Activated CD4-positive, alpha-beta T cell treated with anti-CD3 and anti-CD28 coated beads for 36 hours (primary cell): ENCODE results near the gene PTPRK. TPM values are rescaled to one million over a fixed set of nuclear protein-coding genes. Genes with fewer than 3 reads are reported as not detected.

Experiments used
- ATAC-seq: fragments of 200-7000 bp; cut with Tn5 transposase; one replicate; pipeline ENCODE4 v1.10.0; 2021; ENCODE audit warnings: mild to moderate bottlenecking, moderate library complexity
- CTCF ChIA-PET: fragments of 350-600 bp; sonication (Branson Sonifier 250); formaldehyde crosslinking; loops from one replicate; lab custom pipeline; 2021; ENCODE audit warnings: antibody characterized with exemption; lab: Charles Lee
- POLR2A ChIA-PET: fragments of 350-600 bp; sonication (Branson Sonifier 250); formaldehyde crosslinking; loops from one replicate; lab custom pipeline; 2021; ENCODE audit warnings: antibody characterized with exemption, inconsistent platforms; lab: Charles Lee
- DNase-seq: peaks from one replicate; pipeline ENCODE4 v3.0.0-alpha.2; 2020
- H3K27ac Mint-ChIP-seq: one replicate; pipeline ENCODE4 v1.8.0; 2021; ENCODE audit warnings: mixed read lengths
- H3K27me3 Mint-ChIP-seq: one replicate; pipeline ENCODE4 v1.8.0; 2021; ENCODE audit warnings: mixed read lengths
- H3K36me3 Mint-ChIP-seq: one replicate; pipeline ENCODE4 v1.8.0; 2021; ENCODE audit warnings: low read depth, mixed read lengths
- H3K4me1 Mint-ChIP-seq: one replicate; pipeline ENCODE4 v1.8.0; 2021; ENCODE audit warnings: mixed read lengths
- H3K4me3 Mint-ChIP-seq: one replicate; pipeline ENCODE4 v1.8.0; 2021; ENCODE audit warnings: mild to moderate bottlenecking, moderate library complexity, mixed read lengths
- H3K9me3 Mint-ChIP-seq: one replicate; pipeline ENCODE4 v1.8.0; 2021; ENCODE audit warnings: low read depth, mixed read lengths
- intact Hi-C, 2 experiments: fragments of 100-400 bp; cut with DNase I in 1 of 2; cut with micrococcal nuclease in 1 of 2; formaldehyde crosslinking; loops; one replicate each; pipeline versions ENCODE4 v1.14.2 to v1.15.1; 2022 to 2024; cut with DNase I, micrococcal nuclease
- total RNA-seq, 2 experiments: library from RNA; stranded (reverse); gene quantifications; one replicate each; pipeline ENCODE4 v1.2.3, GENCODE V29; 2021

The PTPRK gene
- total RNA-seq, 2 experiments from 2014 or later: 4.1 to 5.0 TPM

DNA sequence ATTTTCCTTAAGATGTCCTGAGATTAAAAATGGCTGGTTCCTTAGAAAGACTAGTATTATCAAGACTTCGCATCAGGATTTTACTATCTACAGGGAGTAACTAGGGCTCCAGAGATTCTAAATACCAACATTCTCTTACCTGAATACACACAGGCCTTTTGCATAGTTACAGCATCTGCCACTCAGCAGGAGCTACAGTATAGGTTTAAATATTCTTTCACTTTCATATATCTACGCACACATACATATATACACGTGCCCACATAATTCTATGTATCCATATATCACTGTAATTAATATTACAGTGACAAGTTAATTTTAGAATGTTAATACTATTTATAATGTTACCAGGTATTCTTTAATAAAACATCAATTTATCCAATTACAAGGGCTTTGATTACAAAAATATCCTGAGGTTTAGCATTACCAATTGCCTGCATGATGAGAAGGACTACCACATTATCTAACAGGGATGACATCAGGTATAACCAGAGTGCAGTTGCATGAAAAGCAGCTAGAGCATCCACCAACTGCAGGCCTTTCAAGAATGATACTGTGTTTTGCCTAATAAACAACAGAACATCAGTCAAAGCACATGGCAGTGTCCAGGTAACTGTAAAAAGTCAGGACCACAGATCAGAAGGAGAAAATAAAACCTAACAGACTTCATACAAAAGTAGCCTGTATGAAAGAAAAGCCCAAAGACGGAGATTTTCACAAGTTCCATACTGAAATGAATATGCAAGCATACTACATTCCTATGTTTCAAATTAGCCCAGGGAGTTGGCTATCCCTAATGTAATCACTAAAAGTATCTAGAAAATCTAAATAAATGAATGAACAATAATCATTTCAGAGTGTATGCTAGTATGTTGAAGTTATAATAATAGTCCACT, 268.7 kb downstream of the PTPRK start:
- H3K27me3 Mint-ChIP-seq: no peaks in the 10 kb centered on the region
- H3K36me3 Mint-ChIP-seq: no peaks in the 10 kb centered on the region
- no peaks in the 10 kb centered on the region for H3K9me3 Mint-ChIP-seq
- H3K4me1 Mint-ChIP-seq: peaks cover 17% of the 10 kb centered on the region
- H3K4me3 Mint-ChIP-seq: no peak overlapping the region
- DNase-seq (no peak), ATAC-seq (no peak)
- no peak overlapping the region for H3K27ac Mint-ChIP-seq
- intact Hi-C loops: loop anchor here in 1 of 2 experiments (10.0 kb wide), 1 partner anchor 397 kb away; no protein-coding TSS in a partner anchor
- CTCF ChIA-PET: interaction anchor here (1.3 kb wide), 1 partner anchor 20 kb away, joined by 3 read pairs; no protein-coding TSS in a partner anchor
- POLR2A ChIA-PET: no interaction called here

DNA sequence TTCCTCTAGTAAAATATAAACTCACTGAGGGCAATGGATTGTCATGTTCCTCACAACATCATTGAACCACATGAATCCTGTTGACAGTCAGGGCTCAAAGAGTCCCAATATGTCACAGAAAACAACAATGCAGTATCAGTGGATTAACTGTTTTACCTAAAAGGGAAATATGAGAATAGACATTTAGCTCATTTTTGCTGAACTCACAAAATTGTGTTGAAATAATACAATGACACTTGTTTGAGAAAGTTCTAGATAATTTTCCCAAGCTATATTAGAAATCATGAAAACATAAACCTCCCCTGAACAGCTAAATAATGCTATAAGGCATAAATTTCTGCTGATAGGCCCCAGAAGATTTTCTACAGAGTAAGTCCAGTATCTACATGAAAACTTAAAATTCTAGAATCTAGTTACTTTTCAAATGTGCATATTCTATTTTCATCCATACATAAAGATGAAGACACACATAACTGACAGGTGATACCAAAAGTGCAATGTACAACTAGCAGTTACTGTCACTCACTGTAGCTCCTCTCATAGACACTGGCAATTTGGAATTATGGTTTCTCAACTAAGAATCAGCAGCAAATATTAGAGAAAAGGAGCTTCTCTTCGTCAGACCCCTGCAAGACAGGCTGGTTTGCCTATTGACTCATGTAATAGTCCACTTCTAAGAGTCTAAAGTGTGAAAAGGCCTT, 269.9 kb downstream of the PTPRK start:
- DNase-seq (no peak), ATAC-seq (no peak)
- no peaks in the 10 kb centered on the region for H3K9me3 Mint-ChIP-seq
- H3K27ac Mint-ChIP-seq: no peak overlapping the region
- peaks cover 17% of the 10 kb centered on the region for H3K4me1 Mint-ChIP-seq
- H3K36me3 Mint-ChIP-seq: no peaks in the 10 kb centered on the region
- intact Hi-C loops: loop anchor here in 1 of 2 experiments (10.0 kb wide), 1 partner anchor 396 kb away; no protein-coding TSS in a partner anchor
- H3K27me3 Mint-ChIP-seq: no peaks in the 10 kb centered on the region
- no peak overlapping the region for H3K4me3 Mint-ChIP-seq
- ChIA-PET POLR2A (no interaction called here), CTCF (interaction anchor here (1.3 kb wide), 1 partner anchor 19 kb away, joined by 3 read pairs; no protein-coding TSS in a partner anchor)

DNA sequence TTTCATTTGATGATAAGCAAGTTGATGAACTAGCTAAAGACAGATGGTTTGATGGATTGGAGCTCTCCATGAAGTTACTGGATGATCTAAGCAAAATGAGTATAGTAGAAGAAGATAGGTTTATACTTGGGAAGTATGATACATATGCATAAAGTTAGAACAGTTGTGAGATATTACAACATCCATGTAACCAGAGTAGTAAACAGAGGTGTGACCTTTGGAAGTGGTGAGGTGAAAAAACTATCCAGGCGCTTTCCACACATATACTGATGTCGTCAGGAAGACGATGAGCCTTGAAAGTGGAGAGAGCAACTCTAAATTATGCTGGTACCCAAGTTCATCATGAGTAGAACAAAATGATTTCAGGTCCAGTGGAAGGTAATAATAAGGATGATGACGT, 271.0 kb downstream of the PTPRK start:
- peaks cover 17% of the 10 kb centered on the region for H3K4me1 Mint-ChIP-seq
- H3K36me3 Mint-ChIP-seq: no peaks in the 10 kb centered on the region
- no peaks in the 10 kb centered on the region for H3K27me3 Mint-ChIP-seq
- H3K4me3 Mint-ChIP-seq: no peak overlapping the region
- no peaks in the 10 kb centered on the region for H3K9me3 Mint-ChIP-seq
- no peak for ATAC-seq
- ChIA-PET POLR2A (no interaction called here), CTCF (interaction anchor here (0.5 to 0.7 kb wide), 2 partner anchors 177 to 228 kb away, joined by 3 read pairs; no protein-coding TSS in a partner anchor)
- H3K27ac Mint-ChIP-seq: no peak overlapping the region
- no peak for DNase-seq
- intact Hi-C loops: no loop called here

DNA sequence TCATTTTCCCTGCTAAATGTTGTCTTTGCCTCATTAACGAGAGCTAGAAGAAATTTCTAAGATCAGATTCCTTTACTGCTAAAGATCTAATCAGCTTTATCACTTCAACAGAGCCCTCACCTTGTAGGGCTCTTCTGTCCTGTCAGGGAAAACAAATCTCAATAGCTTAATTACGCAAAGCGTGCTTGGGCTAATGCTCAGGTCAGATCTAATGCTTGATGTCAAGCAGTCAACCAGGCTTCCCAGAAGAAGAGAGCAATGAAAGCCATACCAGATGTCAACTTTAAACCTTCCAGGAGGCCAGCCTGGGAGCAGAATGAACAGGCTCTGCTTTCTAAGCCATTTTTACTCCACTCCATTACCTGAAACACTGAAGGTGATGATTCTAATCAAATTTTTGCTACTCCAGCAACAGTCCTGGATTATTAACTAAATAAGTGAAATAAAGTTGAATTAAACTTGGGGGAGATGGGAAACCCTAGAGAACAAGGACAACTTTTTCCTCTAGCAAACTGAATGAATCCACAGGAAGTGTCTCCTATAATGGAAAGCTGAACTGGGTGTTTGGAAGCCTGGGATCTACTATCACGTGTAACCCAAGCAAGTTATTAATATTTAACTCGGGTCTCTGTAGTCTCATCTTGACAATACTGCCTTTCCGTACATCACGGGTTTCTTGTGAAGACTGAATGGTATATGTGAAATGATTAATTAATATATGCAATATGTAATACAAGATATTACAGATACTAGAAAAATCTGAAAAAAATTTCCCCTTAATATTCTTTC, 273.7 kb downstream of the PTPRK start:
- Mint-ChIP-seq H3K36me3 (no peaks in the 10 kb centered on the region), H3K4me1 (no peaks in the 10 kb centered on the region), H3K4me3 (no peak overlapping the region), H3K9me3 (no peaks in the 10 kb centered on the region), H3K27me3 (no peaks in the 10 kb centered on the region), H3K27ac (no peak overlapping the region)
- POLR2A ChIA-PET: interaction anchor here (0.6 kb wide), 1 partner anchor 128 kb away, joined by 5 read pairs; no protein-coding TSS in a partner anchor
- ATAC-seq: no peak
- DNase-seq: no peak
- intact Hi-C loops: no loop called here
- CTCF ChIA-PET: interaction anchor here (0.6 kb wide), 2 partner anchors 410 to 636 kb away, joined by 3 to 4 read pairs; partner anchors contain the start of gene LAMA2

DNA sequence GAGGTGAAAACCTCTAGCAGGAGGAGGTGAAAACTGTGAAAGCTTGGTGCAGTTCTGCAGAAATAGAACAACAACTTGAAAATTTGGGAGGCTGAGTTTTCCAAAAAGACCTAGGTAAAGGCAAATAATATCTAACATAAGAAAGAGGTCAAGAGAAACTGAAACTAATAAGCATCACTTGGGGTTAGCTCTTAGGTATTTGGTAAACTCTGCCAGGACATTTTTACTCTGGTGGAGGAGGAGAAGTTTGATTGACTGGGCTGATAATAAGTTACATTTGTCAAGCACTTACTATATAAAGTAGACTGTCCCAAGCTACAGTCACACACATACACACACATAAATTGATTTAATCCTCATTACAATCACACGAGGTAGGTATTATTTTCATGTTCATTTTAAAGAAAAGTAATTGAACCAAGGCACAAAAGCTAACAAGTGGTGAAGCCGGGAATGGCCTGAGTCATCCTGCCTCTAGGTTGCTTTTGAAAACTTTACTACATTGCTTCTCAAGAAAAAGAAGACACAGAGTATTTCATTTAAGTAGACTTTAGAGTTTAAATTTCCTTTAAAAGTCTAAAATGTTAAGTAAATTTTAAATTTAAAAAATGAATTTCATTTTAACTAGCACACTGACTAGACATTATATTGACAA, 275.5 kb downstream of the PTPRK start:
- POLR2A ChIA-PET: no interaction called here
- Mint-ChIP-seq H3K9me3 (no peaks in the 10 kb centered on the region), H3K36me3 (no peaks in the 10 kb centered on the region), H3K27ac (no peak overlapping the region), H3K4me3 (no peak overlapping the region), H3K27me3 (no peaks in the 10 kb centered on the region), H3K4me1 (peaks cover 11% of the 10 kb centered on the region)
- CTCF ChIA-PET: no interaction called here
- intact Hi-C loops: no loop called here
- no peak for ATAC-seq
- DNase-seq: no peak

DNA sequence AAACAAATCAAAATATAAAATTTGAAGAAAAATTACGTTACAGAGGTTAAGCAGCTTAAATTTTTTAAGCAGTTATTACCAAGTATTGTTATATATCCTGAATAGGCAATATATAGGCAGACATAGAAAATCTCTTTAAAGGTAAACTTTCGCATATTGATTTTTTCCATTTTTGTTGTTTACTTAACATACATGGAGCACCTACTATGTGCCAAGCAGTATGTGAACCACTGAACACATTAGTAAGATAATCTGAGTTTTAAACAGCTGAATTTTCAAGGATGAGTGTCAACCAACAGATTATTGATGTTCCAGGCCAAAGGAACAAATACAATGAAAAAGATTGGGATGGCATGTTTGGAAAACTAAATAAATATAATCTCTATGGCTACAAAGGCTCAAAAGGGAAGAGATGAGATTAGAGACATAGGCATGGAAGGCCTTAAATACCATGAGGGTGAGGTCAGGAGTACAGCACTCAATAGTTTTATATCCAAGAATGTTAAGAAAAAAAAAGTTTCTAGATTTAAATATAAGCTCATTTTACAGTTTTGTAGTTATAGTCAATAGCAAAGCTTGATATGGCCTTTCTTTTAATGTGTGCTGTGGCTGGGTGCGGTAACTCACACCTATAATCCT, 277.5 kb downstream of the PTPRK start:
- H3K4me1 Mint-ChIP-seq: peaks cover 13% of the 10 kb centered on the region
- CTCF ChIA-PET: interaction anchor here (0.6 to 1.2 kb wide), 3 partner anchors 40 to 608 kb away, joined by 3 read pairs; no protein-coding TSS in a partner anchor
- no peak overlapping the region for H3K27ac Mint-ChIP-seq
- no peaks in the 10 kb centered on the region for H3K27me3 Mint-ChIP-seq
- no peaks in the 10 kb centered on the region for H3K9me3 Mint-ChIP-seq
- intact Hi-C loops: no loop called here
- POLR2A ChIA-PET: interaction anchor here (0.6 kb wide), 1 partner anchor 20 kb away, joined by 3 read pairs; no protein-coding TSS in a partner anchor
- no peaks in the 10 kb centered on the region for H3K36me3 Mint-ChIP-seq
- no peak overlapping the region for H3K4me3 Mint-ChIP-seq
- DNase-seq: no peak
- no peak for ATAC-seq

DNA sequence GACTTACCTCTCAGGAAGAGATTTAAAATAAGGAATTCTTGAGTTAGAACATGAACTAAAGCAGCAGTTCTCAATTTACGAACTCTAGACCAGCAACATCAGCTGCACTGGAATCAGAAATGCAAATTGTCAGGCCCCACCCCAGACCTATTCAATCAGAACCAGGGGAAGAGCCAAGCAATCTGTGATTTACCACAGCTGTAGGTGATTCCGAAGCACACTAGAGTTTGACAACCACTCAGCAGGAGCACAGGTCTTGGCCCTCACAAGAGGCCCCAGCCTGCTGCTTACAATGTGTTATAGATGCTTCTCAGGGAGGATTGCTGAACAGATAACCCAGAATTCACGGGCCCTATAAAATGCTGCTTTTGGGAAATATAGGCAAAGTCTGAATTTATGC, 279.2 kb downstream of the PTPRK start:
- no peaks in the 10 kb centered on the region for H3K36me3 Mint-ChIP-seq
- no peaks in the 10 kb centered on the region for H3K27me3 Mint-ChIP-seq
- H3K4me3 Mint-ChIP-seq: no peak overlapping the region
- DNase-seq (no peak), ATAC-seq (no peak)
- CTCF ChIA-PET: interaction anchor here (1.8 kb wide), 1 partner anchor 10 kb away, joined by 5 read pairs; no protein-coding TSS in a partner anchor
- peaks cover 13% of the 10 kb centered on the region for H3K4me1 Mint-ChIP-seq
- intact Hi-C loops: no loop called here
- no peaks in the 10 kb centered on the region for H3K9me3 Mint-ChIP-seq
- H3K27ac Mint-ChIP-seq: no peak overlapping the region
- POLR2A ChIA-PET: no interaction called here

DNA sequence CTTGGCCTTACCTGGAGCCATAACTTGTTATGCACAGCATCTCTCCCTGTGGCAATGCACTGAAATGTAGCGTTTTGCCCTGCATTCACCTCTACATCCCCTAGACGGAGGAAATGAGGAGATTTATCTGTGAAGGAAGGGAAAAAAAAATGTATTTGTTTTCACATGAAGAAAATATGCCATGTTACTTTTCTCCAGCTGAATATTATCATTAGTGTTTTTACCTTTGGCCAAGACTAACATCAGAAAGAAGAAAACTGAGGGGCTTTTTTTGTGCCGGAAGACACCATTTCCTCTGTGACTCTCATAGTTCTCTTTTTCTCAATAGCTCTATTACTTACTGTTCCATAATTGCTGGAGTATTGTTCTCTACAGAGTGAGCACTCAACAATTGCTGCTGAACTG, 280.4 kb downstream of the PTPRK start:
- intact Hi-C loops: no loop called here
- no peak overlapping the region for H3K27ac Mint-ChIP-seq
- ATAC-seq (no peak), DNase-seq (no peak)
- ChIA-PET POLR2A (no interaction called here), CTCF (interaction anchor here (1.8 kb wide), 1 partner anchor 9 kb away, joined by 5 read pairs; no protein-coding TSS in a partner anchor)
- no peaks in the 10 kb centered on the region for H3K9me3 Mint-ChIP-seq
- no peak overlapping the region for H3K4me3 Mint-ChIP-seq
- H3K36me3 Mint-ChIP-seq: no peaks in the 10 kb centered on the region
- peaks cover 13% of the 10 kb centered on the region for H3K4me1 Mint-ChIP-seq
- H3K27me3 Mint-ChIP-seq: no peaks in the 10 kb centered on the region

DNA sequence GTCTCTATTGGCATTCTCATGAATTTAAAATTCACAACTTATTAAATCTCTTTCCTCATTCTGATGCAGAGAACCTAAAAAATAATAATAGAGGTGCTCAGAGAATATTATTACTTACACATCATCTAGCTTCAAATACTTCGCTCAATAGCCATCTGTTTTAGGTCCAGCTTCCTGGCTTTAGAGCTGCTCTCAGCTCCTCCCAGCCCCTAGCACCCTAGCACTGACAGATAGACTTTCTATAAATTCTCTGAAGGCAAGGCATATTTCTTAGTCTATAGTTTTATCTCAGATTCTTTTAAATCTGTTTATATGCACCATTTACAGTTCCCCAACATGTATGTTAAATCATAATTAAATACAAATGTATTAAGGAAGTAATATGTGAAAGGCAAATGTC, 281.3 kb downstream of the PTPRK start:
- peaks cover 13% of the 10 kb centered on the region for H3K4me1 Mint-ChIP-seq
- no peak overlapping the region for H3K27ac Mint-ChIP-seq
- intact Hi-C loops: no loop called here
- ATAC-seq (no peak), DNase-seq (no peak)
- no peaks in the 10 kb centered on the region for H3K36me3 Mint-ChIP-seq
- ChIA-PET CTCF (no interaction called here), POLR2A (no interaction called here)
- H3K9me3 Mint-ChIP-seq: no peaks in the 10 kb centered on the region
- no peaks in the 10 kb centered on the region for H3K27me3 Mint-ChIP-seq
- no peak overlapping the region for H3K4me3 Mint-ChIP-seq

DNA sequence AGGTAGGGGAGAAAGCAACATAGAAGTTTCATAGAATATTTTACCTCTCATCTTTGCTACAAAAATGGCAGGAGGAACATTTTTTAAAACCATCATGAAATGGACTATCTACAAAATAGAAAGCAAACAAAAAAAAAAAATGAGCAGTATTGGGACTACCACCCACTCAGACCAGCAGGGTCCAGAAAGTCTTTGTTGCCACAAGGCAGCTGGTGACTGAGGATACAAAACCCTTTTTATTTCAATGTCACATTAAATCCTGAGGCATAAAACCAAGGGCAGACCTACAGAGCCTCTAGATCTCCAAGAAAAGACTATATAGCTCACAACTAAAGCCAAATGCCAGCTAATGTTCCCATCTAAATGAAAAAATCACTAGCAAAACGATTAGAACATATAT, 282.2 kb downstream of the PTPRK start:
- Mint-ChIP-seq H3K9me3 (no peaks in the 10 kb centered on the region), H3K4me3 (no peak overlapping the region), H3K36me3 (no peaks in the 10 kb centered on the region), H3K27ac (no peak overlapping the region), H3K4me1 (peaks cover 13% of the 10 kb centered on the region), H3K27me3 (no peaks in the 10 kb centered on the region)
- CTCF ChIA-PET: interaction anchor here (1.0 kb wide), 1 partner anchor 11 kb away, joined by 4 read pairs; no protein-coding TSS in a partner anchor
- DNase-seq (no peak), ATAC-seq (no peak)
- POLR2A ChIA-PET: no interaction called here
- intact Hi-C loops: no loop called here
